ENCODE results near the gene ATP5F1D.
"Not testable (repeated sequence)": the region's sequence is repeated elsewhere in the genome, so short reads cannot be mapped to it uniquely, and the experiment has no call there.

ATP5F1D gene

GRCh38 chr19:1233115-1233667 lies 8.4 kb upstream of the ATP5F1D start:
- DNase-seq = no peak

GRCh38 chr19:1234051-1234954 lies 7.2 kb upstream of the ATP5F1D start:
- no peak for DNase-seq

DNA sequence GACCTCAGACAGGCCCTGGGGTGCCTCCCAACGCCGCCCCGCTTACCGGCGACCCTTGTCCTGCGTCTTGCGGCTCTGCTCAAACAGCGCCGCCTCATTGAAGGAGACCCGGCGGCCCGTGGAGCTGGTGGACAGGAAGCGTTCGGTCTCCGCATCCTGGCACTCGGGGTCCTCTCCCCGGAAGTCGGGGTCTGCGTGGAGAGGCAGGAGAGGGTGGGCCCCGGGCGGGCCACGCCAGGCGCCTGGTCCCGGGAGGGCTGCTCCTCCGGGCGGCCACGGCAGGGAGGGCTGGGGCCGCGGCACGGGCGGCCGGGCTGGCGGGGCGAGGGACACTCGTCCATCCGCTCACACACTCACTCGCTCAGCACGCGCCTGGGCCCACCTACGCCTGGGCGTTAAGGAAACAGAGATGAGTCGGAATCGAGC lies 6.6 kb upstream of the ATP5F1D start:
- no peak for DNase-seq

DNA sequence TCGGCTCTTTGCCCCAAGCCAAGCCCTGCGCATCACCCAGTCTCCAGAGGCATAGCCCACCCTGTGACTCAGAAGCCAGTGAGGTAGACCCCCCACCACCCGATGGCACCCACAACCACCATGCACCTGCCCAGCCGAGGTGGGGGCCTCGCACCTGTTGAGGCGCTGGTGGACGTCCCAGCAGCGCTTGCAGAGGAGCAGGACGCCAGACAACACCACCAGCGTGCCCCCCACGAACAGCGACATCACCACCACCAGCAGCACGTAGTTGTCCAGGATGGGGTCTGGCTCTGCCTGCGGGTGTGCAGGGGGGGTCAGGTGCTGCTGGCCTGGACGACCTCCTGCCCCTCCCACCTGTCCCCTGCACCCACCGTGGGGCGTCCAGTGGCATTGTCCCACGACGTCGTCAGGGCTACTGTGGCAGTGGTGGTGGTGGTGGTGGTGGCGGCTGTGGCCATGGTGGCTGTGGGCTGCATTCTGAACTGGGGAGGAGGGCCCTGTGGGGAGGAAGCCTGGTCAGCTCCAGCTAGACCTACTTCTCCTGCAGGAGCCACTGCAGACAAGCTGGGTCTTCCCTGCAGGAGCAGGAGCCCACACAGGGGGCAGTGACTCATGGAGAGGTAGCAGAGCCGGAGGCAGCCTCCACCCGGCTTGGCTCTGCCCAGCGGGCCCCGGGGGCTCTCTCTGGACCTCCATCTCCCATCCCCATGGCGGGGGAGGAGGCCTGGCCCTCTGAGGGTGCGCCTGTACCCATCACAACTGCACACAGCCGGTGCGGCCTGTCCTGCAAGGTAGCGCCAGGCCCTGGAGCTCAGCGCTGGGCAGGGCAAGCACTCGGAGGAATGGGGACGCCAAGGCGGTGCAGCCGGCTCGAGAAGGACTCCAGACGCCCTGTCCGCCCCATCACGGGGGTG lies 5.7 kb upstream of the ATP5F1D start:
- peak; percentile 59 for DNase-seq

GRCh38 chr19:1236576-1236975 lies 5.0 kb upstream of the ATP5F1D start:
- DNase-seq = no peak

DNA sequence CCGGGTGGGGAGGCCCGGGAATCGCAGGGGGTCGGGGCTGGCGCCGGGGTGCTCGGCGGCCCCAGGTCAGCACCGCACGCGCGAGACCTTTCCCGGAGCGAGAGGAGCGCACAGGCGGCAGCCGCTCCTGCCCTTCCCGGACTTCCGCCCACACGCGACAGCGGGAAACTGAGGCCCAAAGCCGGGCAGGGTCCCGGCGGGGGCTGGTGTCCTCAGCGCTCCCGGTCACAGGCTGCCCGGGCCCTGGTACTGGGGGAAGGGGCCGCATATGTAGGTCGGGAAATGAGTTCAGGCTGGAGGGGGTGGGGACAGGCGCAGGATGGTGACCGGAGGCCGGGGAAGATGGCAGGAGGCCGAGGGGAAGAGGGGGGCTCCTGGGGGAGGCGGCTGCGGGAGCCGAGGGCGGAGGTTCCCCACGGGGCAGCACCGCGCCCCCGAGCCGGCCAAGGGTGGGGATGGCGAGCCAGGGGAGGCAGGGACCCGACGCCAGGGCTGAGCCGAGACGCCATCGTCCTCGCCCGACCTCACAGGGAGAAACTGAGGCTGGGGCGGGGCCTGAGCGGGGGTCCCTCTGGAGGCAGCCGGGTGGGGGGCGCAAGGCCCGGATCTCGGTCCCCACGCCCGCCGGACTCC lies 4.4 kb upstream of the ATP5F1D start:
- DNase-seq = peak; percentile 35

DNA sequence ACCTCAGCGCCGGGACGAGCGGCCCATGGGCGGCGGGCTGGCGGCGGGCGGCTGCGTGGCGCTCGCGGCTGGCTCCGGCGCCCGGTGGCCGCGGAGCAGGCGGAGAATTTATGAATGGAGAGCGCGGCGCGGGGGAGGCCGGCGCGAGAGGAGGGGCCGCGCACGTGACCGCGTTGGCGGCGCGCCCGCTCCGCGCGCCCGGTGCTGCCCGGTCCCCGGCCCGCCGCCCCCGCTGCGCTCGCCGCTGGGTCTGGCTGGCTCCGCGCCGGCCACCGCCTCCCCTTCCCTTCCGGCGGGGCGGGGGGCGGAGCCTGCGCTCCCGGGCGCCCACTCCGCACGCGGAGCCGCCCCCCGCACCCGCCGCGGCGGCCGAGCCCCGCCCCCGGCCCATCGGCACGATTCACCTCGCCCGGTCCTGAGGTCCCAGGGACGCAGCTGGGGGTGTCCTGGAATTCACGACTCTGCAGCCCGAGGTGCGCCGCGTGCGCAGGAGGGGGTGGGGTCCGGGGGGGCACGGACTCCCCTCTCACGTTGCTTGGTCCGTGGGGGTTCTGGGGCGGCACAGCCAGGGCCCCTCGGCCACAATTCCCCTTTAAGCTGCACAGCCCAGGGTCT lies 3.7 kb upstream of the ATP5F1D start, which contains the start of gene CBARP:
TSS of gene CBARP (minus strand) at position 252 of the 615 bp plus-strand sequence. CDS start 1,905 bp downstream, outside the sequence.
- DNase-seq = peak; percentile 49

GRCh38 chr19:1238369-1239303 lies 2.9 kb upstream of the ATP5F1D start:
- no peak for DNase-seq

DNA sequence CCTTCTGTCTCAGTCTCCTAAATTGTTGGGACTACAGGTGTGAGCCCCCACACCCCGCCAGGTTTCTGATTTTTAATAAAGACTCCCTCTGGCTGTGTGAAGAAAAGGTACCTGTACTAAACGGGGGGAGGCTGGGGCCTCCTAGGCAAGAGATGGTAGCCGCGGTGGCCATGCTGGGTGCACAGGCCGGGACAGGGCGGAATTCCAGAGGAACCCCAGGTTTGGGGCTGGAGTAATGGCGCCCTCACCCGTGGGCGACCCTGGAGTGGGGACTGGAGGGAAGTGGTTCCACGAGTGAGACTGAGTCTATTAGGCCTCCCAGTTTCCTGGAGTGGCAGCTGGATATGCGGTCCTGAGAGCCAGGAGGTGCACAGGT lies 2.1 kb upstream of the ATP5F1D start:
- no peak for DNase-seq

GRCh38 chr19:1239796-1240737 lies 1.5 kb upstream of the ATP5F1D start:
- DNase-seq = peak; percentile 91

- no peak for DNase-seq
These were observed 626 bp upstream of the ATP5F1D start for GRCh38 chr19:1240925-1241324.

GRCh38 chr19:1243768-1244692 lies 2.5 kb downstream of the ATP5F1D start:
- peak; percentile 82 for DNase-seq

DNA sequence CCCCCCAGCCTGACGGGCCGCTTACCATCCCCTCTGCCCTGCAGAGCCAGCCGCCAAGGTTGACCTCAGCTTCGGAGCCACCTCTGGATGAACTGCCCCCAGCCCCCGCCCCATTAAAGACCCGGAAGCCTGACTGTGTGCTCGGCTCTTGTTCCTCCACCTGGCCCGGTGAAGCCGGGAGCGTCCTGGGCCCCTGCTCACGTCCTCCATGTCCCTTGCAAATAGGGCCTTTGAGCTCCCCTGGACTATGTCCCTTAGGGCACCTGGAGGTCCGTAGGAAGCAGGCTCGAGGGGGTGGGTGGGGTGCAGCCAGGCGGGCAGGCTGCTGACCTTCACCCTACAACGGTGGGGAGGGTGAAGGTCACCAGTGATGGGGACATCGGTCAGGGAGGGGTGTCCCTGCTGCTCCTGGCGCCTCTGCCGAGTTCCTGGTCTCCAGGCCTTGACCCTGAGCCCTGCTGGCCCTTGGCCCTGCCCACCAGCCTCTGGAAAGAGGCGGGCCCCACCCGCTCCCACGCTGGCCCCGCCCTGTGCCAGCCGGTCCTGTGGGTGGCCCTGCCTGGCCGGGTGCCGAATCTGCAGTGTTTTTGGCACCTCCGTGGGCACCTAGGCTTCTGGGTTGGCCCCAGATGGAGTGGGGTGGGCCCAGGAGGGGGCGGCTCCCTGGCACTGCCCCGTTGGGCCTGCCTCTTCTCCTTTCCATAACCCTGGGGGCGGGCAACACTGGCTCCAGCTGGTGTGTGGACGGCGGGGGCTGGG lies 3.3 kb downstream of the ATP5F1D start:
- no peak for DNase-seq

DNA sequence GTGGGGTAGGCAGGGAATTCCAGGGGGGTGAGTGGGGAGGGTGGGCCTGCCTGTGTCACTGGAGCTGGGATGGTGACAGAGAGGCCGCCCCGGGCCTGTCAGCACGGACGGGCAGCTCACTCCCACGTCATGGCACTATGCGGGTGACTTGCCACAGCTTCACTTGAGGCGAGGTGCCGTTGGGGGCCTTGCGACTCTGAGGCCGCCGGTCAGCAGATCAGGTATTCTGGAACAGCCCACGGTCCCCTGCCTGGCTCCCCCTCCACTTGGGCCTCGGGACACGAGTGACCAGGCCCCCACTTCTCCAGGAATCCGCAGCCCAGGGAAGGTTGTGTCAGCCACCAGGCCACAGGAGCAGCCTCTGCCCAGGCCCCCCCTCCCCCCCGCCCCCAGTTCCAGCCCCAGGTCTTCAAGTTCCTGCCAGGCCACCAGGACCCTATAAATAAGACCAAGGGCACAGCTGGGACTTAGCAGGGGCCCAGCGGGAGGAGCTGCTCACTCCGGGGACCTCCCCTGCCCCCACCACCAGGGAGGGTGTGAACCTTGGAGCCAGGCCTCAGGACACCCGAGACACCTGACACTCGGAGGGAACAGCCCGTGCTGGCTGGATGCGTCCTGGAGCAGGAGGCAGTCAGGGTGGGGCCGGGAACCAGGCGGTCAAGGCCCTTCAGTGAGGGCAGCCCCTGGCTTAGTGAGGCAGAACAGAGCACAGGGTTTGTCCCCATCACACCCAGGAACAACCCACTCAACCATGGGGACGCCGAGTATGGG lies 4.1 kb downstream of the ATP5F1D start:
- DNase-seq = no peak

DNA sequence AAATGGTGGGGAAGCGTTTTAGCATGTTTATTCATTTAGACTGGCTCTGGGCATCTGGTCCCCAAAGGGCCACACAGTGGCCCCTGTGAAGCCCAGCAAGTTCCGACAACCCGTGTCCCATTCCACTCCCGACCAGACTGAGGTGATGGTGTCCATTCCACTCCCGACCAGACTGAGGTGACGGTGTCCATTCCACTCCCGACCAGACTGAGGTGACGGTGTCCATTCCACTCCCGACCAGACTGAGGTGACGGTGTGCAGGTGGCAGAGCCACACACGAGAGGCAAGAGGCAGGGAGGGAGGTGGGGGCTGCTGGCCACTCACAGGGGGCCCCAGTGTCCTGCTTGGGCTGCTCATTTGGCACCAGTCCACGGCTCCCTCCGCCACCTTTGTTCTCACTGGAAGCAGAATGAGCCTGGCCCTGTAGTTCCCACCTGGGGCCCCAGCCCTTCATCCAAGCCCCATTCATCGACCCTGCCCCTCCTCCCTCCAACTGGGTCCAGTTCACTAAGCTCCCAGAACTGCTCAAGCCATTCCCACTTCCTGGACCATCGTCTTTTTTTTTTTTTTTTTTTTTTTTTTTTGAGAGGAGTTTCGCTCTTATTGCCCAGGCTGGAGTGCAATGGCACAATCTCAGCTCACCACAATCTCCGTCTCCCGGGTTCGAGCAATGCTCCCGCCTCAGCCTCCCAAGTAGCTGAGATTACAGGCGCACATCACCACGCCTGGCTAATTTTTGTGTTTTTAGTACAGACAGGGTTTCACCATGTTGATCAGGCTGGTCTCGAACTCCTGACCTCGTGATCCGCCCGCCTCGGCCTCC lies 4.9 kb downstream of the ATP5F1D start:
- not testable (repeated sequence) for DNase-seq

- DNase-seq = no peak
These were observed 6.2 kb downstream of the ATP5F1D start for GRCh38 chr19:1247748-1248138.
